H1 (cell line): ENCODE results near the gene MFSD2A. TPM values are rescaled to one million over a fixed set of nuclear protein-coding genes. Genes with fewer than 3 reads are reported as not detected.

Experiments used
- SIN3A ChIP-seq, 2 experiments: IDR thresholded peaks in 1 of 2; conservative IDR thresholded peaks in 1 of 2; 2 replicates each; pipeline ENCODE4 v1.6.1; 2011 to 2012; ENCODE audit warnings: low read length in 2 of 2, improper control_type of control experiment in 1 of 2, low read depth in 1 of 2, mild to moderate bottlenecking in 1 of 2
- TEAD4 ChIP-seq: IDR thresholded peaks from 2 replicates; pipeline ENCODE4 v1.6.1; 2012; ENCODE audit warnings: low read depth, low read length, inconsistent platforms, mixed read lengths
- polyA plus RNA-seq, 7 experiments: library from polyadenylated mRNA; depleted of rRNA in 3 of 7; stranded (reverse) in 5 of 7; unstranded in 2 of 7; fragments of >200 nt in 5 of 7; fragments of 200-250 nt in 2 of 7; gene quantifications; 1 replicate in 5 of 7; 2 replicates in 1 of 7; 4 replicates in 1 of 7; pipeline versions ENCODE4 v1.2.1 to v1.2.3, GENCODE V29; 2011 to 2013; ENCODE audit warnings: missing spikeins in 2 of 7, mixed read lengths in 2 of 7
- total RNA-seq: library from RNA; stranded (reverse); fragmentation: NEBNext Ultra II Directional; extraction: Animal tissue kit (Norgen Biotek cat#: 25700); gene quantifications from 2 replicates; pipeline ENCODE4 v1.2.1, GENCODE V29; 2021
- TF ChIP-seq, protein P1 (sequence below): IDR thresholded peaks from 2 replicates; pipeline ENCODE4 v1.6.1; 2012; ENCODE audit warnings: inconsistent platforms

MFSD2A gene
- total and polyA plus RNA-seq, 2 of the 8 experiments (the other 6 are each of a cell fraction or from before 2014, with no cell fraction given): 18.3 to 25.9 TPM

DNA sequence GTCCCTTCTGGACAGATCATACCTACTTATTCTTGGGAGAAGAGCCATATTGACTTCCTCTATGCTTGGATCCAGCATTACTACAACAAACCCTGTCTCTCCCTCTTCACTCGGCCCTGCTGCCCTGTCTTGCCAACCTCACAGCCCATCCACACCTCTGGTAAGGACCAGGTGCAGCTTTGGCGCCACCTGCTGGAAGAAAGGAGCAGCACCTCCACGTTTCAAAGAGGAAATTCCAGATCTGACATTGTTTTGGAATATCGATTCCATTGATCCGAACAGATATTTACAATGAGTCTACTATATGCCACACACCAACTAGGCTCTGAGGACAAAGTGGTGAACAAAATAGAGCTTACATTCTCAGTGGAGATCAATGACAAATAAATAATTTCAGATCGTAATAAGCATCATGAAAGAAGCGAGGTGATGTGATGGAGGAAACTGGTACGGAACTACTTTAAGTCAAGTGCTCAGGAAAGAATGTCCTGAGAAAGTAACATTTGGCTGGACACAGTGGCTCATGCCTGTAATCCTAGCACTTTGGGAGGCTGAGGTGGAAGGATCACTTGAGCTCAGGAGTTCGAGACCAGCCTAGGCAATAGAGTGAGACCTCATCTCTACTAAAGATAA is 18.7 kb downstream of the MFSD2A start (continued):
- TF ChIP-seq, protein P1, sequence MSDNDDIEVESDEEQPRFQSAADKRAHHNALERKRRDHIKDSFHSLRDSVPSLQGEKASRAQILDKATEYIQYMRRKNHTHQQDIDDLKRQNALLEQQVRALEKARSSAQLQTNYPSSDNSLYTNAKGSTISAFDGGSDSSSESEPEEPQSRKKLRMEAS: peak; percentile 52
- TF ChIP-seq TEAD4 (0 out of 2 replicates have a peak, but pooled peaks have one; percentile 15), SIN3A (conservative IDR thresholded peaks at IDR 0.05 in 1 of 2, IDR thresholded peaks at IDR 0.05 in 1 of 2; ENCODE audit: low read depth in 1 of 2, low read length in 2 of 2) (0 out of 4 replicates have a peak, but pooled peaks of 1 of the 2 experiments have one; percentile 24)
